A549 treated with RU486 at 1 μM for 4 hours (cell line): ENCODE data around the gene LVRN. TPM values are rescaled to one million over a fixed set of nuclear protein-coding genes. Genes with fewer than 3 reads are reported as not detected.

Experiments
- total RNA-seq: library from RNA; stranded (reverse); fragments of 200-300 nt; extraction: Qiagen RNA extraction; gene quantifications from 5 replicates; pipeline ENCODE4 v1.2.3, GENCODE V29; 2022; ENCODE audit warnings: low read depth

The LVRN gene
- total RNA-seq, result 0.07 to 0.27 TPM (median 0.09 TPM) in 3 of 5 replicates, not detected in the others

DNA sequence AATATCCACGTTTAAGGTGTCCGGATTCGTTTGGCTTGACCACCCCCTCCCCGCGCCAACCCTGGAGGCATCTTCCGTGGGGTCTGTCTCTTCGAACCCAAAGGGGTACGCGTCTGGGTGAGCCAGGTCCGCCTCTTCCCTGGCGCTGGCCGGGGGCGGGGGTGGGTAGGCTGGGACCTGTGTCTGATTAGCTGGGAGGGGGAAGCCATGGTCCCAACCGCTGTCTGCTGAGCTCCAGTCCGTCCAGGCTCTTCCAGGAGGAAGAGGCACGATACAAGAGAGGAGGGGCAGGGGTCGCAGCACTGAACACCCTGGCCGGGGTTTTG is at the start of gene LVRN:
TSS of gene LVRN (plus strand) at position 237 of the 326 bp plus-strand sequence. CDS start 143 bp downstream, outside the sequence.

GRCh38 chr5:116032094-116032517 is 69.8 kb downstream of the LVRN start, which contains the start of gene ARL14EPL:
ARL14EPL (plus strand) TSS chr5:116032472; CDS start chr5:116051466, 18,994 bp downstream.

Other genes starting within 250 kb of the LVRN start
- 0.14 TPM in 1 of 5 replicates, not detected in the others for gene CDO1, start 145.8 kb upstream of the LVRN start, total RNA-seq
- gene ATG12, start 120.9 kb upstream of the LVRN start, total RNA-seq, result 27.7 to 54.5 TPM (median 52.3 TPM) in 5 replicates
- 27.9 to 86.9 TPM (median 74.3 TPM) in 5 replicates for gene AP3S1, start 120.5 kb upstream of the LVRN start, total RNA-seq
- gene ARL14EPL, start 70.0 kb downstream of the LVRN start, total RNA-seq, result 0.16 to 0.32 TPM (median 0.24 TPM) in 4 of 5 replicates, not detected in the other
- 28.3 to 42.4 TPM (median 37.8 TPM) in 5 replicates for gene COMMD10, start 122.5 kb downstream of the LVRN start, total RNA-seq